GM19035 (cell line): ENCODE data around the gene PLXNA1.

ENCODE experiments used
- ATAC-seq: cut with Tn5 transposase; IDR thresholded peaks from one replicate; pipeline ENCODE4 v1.9.1; 2021; ENCODE audit not compliant: unreplicated experiment

PLXNA1 gene

GRCh38 chr3:126985132-126985985 is 2.4 kb downstream of the PLXNA1 start:
- ATAC-seq = no peak

- no peak for ATAC-seq
Measured at GRCh38 chr3:126986001-126986400, 3.1 kb downstream of the PLXNA1 start.

- no peak for ATAC-seq
Measured at GRCh38 chr3:126987129-126987528, 4.2 kb downstream of the PLXNA1 start.

GRCh38 chr3:126987596-126987995 is 4.7 kb downstream of the PLXNA1 start:
- no peak for ATAC-seq

- no peak for ATAC-seq
Measured at GRCh38 chr3:126988451-126989021, 5.6 kb downstream of the PLXNA1 start.

GRCh38 chr3:126989316-126990023 is 6.6 kb downstream of the PLXNA1 start:
- ATAC-seq = no peak

GRCh38 chr3:126990024-126990700 is 7.2 kb downstream of the PLXNA1 start:
- no peak for ATAC-seq

GRCh38 chr3:126990890-126991289 is 8.0 kb downstream of the PLXNA1 start:
- no peak for ATAC-seq

GRCh38 chr3:126991366-126992200 is 8.7 kb downstream of the PLXNA1 start:
- ATAC-seq = no peak

GRCh38 chr3:126992216-126992615 is 9.3 kb downstream of the PLXNA1 start:
- no peak for ATAC-seq

GRCh38 chr3:126992776-126993175 is 9.9 kb downstream of the PLXNA1 start:
- ATAC-seq = no peak

- ATAC-seq = no peak
Measured at GRCh38 chr3:126993436-126993835, 10.5 kb downstream of the PLXNA1 start.

GRCh38 chr3:126994661-126995245 is 11.8 kb downstream of the PLXNA1 start:
- no peak for ATAC-seq

GRCh38 chr3:126995254-126995780 is 12.4 kb downstream of the PLXNA1 start:
- no peak for ATAC-seq

- ATAC-seq = no peak
Measured at GRCh38 chr3:126995926-126996512, 13.1 kb downstream of the PLXNA1 start.

GRCh38 chr3:126996905-126997304 is 14.0 kb downstream of the PLXNA1 start:
- ATAC-seq = no peak

- no peak for ATAC-seq
Measured at GRCh38 chr3:126997455-126998038, 14.6 kb downstream of the PLXNA1 start.

GRCh38 chr3:126998320-126998719 is 15.4 kb downstream of the PLXNA1 start:
- ATAC-seq = no peak

- ATAC-seq = no peak
Measured at GRCh38 chr3:126998728-126999127, 15.8 kb downstream of the PLXNA1 start.
